Measurements from ENCODE around the gene P2RX3. TPM values are rescaled to one million over a fixed set of nuclear protein-coding genes. Genes with fewer than 3 reads are reported as not detected.

The P2RX3 gene
- total RNA-seq, 2 donors from 2014 or later: not detected

GRCh38 chr11:57313788-57314135 lies 24.4 kb upstream of the P2RX3 start:
- Mint-ChIP-seq H3K4me3 (no peak overlapping the region), H3K27ac (no peak overlapping the region), H3K4me1 (ENCODE audit: low read depth) (peaks cover 16% of the 10 kb centered on the region), H3K27me3 (ENCODE audit: low read depth) (no peaks in the 10 kb centered on the region), H3K9me3 (no peaks in the 10 kb centered on the region), H3K36me3 (ENCODE audit: insufficient read depth in 2 of 2) (no peaks in the 10 kb centered on the region)
- ATAC-seq (replicated peaks in 1 of 2): no peak
- no peak for DNase-seq

GRCh38 chr11:57314221-57314973 lies 23.8 kb upstream of the P2RX3 start:
- Mint-ChIP-seq H3K4me1 (ENCODE audit: low read depth) (peaks cover 16% of the 10 kb centered on the region), H3K36me3 (ENCODE audit: insufficient read depth in 2 of 2) (no peaks in the 10 kb centered on the region), H3K27me3 (ENCODE audit: low read depth) (no peaks in the 10 kb centered on the region), H3K4me3 (no peak overlapping the region), H3K9me3 (no peaks in the 10 kb centered on the region), H3K27ac (no peak overlapping the region)
- ATAC-seq (replicated peaks in 1 of 2) (no peak), DNase-seq (no peak)

DNA sequence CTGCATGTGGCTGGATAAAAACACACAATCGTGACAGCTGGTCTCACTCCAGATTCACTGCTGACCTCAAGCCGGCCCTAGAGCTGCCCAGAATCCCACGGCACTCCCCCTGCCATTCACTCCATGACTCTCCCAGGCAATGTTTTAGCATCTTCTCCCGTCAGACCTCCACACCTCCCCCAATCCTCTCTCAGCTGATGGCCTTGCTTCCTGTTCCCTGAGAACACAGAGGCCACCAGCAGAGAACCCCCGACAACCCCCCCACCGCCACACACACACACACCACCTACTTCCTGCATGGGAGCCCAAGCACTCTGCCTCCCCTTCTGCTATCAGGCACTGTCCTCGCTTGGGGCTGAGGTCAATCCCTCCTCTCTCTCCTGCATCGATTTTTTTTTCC lies 22.7 kb upstream of the P2RX3 start:
- ATAC-seq (replicated peaks in 1 of 2): no peak
- H3K4me1 Mint-ChIP-seq (ENCODE audit: low read depth): peaks cover 16% of the 10 kb centered on the region
- H3K27me3 Mint-ChIP-seq (ENCODE audit: low read depth): no peaks in the 10 kb centered on the region

DNA sequence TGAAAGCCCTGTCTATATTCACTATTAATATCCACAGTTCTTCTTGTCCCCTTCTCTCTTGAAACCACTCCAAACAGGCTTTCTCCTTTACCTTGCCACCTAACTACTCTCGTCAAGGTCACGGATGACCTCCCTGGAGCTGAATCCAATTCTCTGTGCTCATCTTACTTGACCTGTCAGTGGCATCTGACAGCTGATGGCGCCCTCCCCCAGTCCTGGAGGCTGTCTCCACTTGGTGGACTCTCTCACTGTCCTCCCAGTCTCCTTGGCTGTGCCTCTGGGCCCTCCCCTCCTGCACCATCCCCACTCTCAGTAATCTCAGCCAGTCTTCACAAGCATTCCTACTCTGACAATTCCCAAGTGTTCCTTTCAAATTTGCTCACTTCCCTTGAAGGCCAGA lies 22.1 kb upstream of the P2RX3 start:
- Mint-ChIP-seq H3K27me3 (ENCODE audit: low read depth) (no peaks in the 10 kb centered on the region), H3K36me3 (ENCODE audit: insufficient read depth in 2 of 2) (no peaks in the 10 kb centered on the region), H3K9me3 (no peaks in the 10 kb centered on the region), H3K4me1 (ENCODE audit: low read depth) (peaks cover 12% of the 10 kb centered on the region), H3K27ac (no peak overlapping the region), H3K4me3 (no peak overlapping the region)
- ATAC-seq (replicated peaks in 1 of 2): no peak
- no peak for DNase-seq

More for the DNA sequence above, 22.7 kb upstream of the P2RX3 start:
- Mint-ChIP-seq H3K27ac (no peak overlapping the region), H3K9me3 (no peaks in the 10 kb centered on the region), H3K36me3 (ENCODE audit: insufficient read depth in 2 of 2) (no peaks in the 10 kb centered on the region), H3K4me3 (no peak overlapping the region)
- DNase-seq: no peak

DNA sequence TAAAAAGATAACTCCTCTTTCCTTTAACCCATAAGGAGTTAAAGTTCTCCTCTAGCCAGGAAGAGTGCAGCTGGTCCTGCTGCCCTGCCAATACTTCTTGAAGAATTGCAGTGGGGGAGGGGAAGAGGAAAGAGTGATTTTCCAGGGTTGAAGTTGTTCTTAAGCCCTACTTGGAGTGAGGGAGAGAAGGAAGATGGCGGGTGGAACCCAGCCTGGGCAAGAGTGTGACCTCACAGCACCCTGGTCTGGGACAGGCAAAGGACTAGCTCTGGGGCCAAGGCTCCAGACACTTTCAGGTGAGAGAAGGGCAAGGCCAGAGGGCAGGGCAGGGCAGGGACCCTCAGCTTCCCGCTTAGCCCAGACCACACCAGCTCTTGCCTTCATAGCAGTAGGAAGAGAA lies 20.0 kb upstream of the P2RX3 start:
- H3K4me1 Mint-ChIP-seq (ENCODE audit: low read depth): peaks cover 17% of the 10 kb centered on the region
- H3K36me3 Mint-ChIP-seq (ENCODE audit: insufficient read depth in 2 of 2): no peaks in the 10 kb centered on the region
- no peaks in the 10 kb centered on the region for H3K9me3 Mint-ChIP-seq
- DNase-seq (no peak), ATAC-seq (replicated peaks in 1 of 2) (no peak)
- no peaks in the 10 kb centered on the region for H3K27me3 Mint-ChIP-seq (ENCODE audit: low read depth)
- no peak overlapping the region for H3K4me3 Mint-ChIP-seq
- no peak overlapping the region for H3K27ac Mint-ChIP-seq

DNA sequence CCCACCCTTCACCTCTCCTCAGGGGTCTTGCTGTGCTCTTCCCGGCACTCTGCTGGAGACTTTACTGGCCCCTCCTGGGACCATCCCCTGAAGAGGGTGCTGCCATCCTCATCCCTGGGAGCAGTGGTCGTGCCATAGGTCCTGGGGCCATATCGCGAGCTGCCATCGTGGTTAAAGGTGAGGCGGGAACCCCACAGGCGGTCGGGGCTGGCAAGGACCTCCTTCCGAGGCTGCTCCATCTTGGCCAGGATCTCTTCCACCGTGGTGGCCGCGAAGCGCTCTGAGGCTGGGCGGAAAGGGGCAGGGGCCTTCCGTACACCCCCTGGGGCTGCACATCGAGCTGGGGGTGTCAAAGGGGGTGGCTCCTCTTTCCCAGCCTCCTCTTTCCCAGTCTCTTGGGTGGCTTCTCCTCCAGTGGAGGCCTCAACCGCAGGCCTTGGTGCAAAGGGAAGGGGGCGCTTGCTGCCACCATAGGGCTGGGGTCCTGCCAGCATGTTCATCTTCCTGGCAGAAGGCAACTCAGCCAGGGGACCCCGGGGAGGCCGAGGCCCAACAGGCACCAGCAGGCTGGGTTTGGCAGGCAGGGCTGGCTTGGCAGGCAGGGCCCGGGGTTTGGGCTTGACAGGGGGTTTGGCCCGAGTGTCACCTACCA lies 18.0 kb upstream of the P2RX3 start:
- Mint-ChIP-seq H3K36me3 (ENCODE audit: insufficient read depth in 2 of 2) (no peaks in the 10 kb centered on the region), H3K27me3 (ENCODE audit: low read depth) (no peaks in the 10 kb centered on the region), H3K9me3 (no peaks in the 10 kb centered on the region), H3K4me1 (ENCODE audit: low read depth) (peaks cover 22% of the 10 kb centered on the region), H3K27ac (no peak overlapping the region), H3K4me3 (no peak overlapping the region)
- DNase-seq: no peak
- ATAC-seq (replicated peaks in 1 of 2): no peak

DNA sequence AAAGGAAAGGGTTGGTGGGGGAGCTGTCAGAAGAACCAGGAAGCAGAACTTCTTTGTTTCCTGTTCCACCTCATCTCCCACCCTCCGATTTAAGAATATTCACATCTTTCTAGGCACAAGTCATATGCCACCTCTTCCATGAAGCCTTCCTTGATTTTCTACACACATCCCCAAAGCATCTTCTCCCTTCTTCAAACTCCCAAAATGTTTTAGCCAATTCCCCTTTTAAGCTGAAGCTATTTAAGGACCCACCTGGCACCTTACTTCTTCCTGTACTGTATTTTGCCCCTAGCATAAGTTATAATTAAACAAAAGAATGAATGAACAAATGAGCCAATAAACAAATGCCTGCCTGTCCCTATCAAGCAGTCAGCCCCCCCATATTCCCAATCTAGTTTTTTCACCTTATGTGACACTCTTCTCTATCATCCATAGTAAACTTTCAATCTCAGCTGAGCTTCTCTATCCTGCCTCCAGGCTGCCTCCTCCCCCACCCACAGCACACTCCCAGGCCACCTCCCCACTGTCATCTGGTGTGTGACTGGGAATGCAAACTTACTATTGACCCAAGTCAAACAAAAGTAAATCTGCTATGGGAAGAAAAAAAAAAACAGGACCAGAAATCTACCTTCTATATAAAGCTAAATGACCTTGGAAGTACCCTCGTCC lies 17.3 kb upstream of the P2RX3 start:
- H3K27ac Mint-ChIP-seq: no peak overlapping the region
- peaks cover 28% of the 10 kb centered on the region for H3K4me1 Mint-ChIP-seq (ENCODE audit: low read depth)
- H3K27me3 Mint-ChIP-seq (ENCODE audit: low read depth): no peaks in the 10 kb centered on the region
- H3K4me3 Mint-ChIP-seq: no peak overlapping the region
- DNase-seq: no peak
- H3K36me3 Mint-ChIP-seq (ENCODE audit: insufficient read depth in 2 of 2): peaks cover 0 to 5% of the 10 kb centered on the region in 2 donors
- ATAC-seq (replicated peaks in 1 of 2): no peak
- no peaks in the 10 kb centered on the region for H3K9me3 Mint-ChIP-seq

GRCh38 chr11:57321388-57322255 lies 16.5 kb upstream of the P2RX3 start:
- H3K4me1 Mint-ChIP-seq (ENCODE audit: low read depth): peaks cover 36% of the 10 kb centered on the region
- H3K9me3 Mint-ChIP-seq: no peaks in the 10 kb centered on the region
- peak overlapping the region; percentile 52 for H3K27ac Mint-ChIP-seq
- H3K4me3 Mint-ChIP-seq: no peak overlapping the region
- DNase-seq (no peak), ATAC-seq (replicated peaks in 1 of 2) (no peak)
- peaks cover 1 to 8% of the 10 kb centered on the region in 2 donors for H3K36me3 Mint-ChIP-seq (ENCODE audit: insufficient read depth in 2 of 2)
- H3K27me3 Mint-ChIP-seq (ENCODE audit: low read depth): no peaks in the 10 kb centered on the region

- no peak for DNase-seq
- peak overlapping the region; percentile 83 to 91 for H3K4me3 Mint-ChIP-seq
- no peak for ATAC-seq (replicated peaks in 1 of 2)
- H3K27ac Mint-ChIP-seq: peak overlapping the region; percentile 52
- no peaks in the 10 kb centered on the region for H3K27me3 Mint-ChIP-seq (ENCODE audit: low read depth)
- H3K9me3 Mint-ChIP-seq: no peaks in the 10 kb centered on the region
- peaks cover 40% of the 10 kb centered on the region for H3K4me1 Mint-ChIP-seq (ENCODE audit: low read depth)
- peaks cover 6 to 17% of the 10 kb centered on the region in 2 donors for H3K36me3 Mint-ChIP-seq (ENCODE audit: insufficient read depth in 2 of 2)
These were observed 15.6 kb upstream of the P2RX3 start for GRCh38 chr11:57322256-57323166.

- no peak overlapping the region for H3K27ac Mint-ChIP-seq
- ATAC-seq (replicated peaks in 1 of 2): no peak
These were observed 14.8 kb upstream of the P2RX3 start for GRCh38 chr11:57323167-57323854.

GRCh38 chr11:57323855-57324153 lies 14.3 kb upstream of the P2RX3 start:
- no peaks in the 10 kb centered on the region for H3K9me3 Mint-ChIP-seq
- DNase-seq (no peak), ATAC-seq (replicated peaks in 1 of 2) (no peak)
- peak overlapping the region; percentile 45 for H3K27ac Mint-ChIP-seq
- H3K4me3 Mint-ChIP-seq: peak overlapping the region; percentile 83 to 91
- H3K27me3 Mint-ChIP-seq (ENCODE audit: low read depth): no peaks in the 10 kb centered on the region
- peaks cover 10 to 28% of the 10 kb centered on the region in 2 donors for H3K36me3 Mint-ChIP-seq (ENCODE audit: insufficient read depth in 2 of 2)
- H3K4me1 Mint-ChIP-seq (ENCODE audit: low read depth): peaks cover 40% of the 10 kb centered on the region

More at GRCh38 chr11:57323167-57323854, 14.8 kb upstream of the P2RX3 start:
- Mint-ChIP-seq H3K4me1 (ENCODE audit: low read depth) (peaks cover 40% of the 10 kb centered on the region), H3K9me3 (no peaks in the 10 kb centered on the region), H3K27me3 (ENCODE audit: low read depth) (no peaks in the 10 kb centered on the region), H3K4me3 (peak overlapping the region; percentile 83 to 91), H3K36me3 (ENCODE audit: insufficient read depth in 2 of 2) (peaks cover 8 to 23% of the 10 kb centered on the region in 2 donors)
- DNase-seq: no peak
